AG09319 (cell line): ENCODE results near the gene ZNF385A.
A peak's percentile ranks its signal among the peaks of the same experiment; 100 is the strongest.

Experiments used
- DNase-seq: peaks from one replicate; pipeline ENCODE4 v3.0.0-alpha.2; 2010; ENCODE audit warnings: low read depth; ENCODE audit errors: extremely low read depth
- TF ChIP-seq, protein P1 (sequence below): IDR thresholded peaks from 2 replicates; pipeline ENCODE4 v1.5.1; 2011; ENCODE audit warnings: low read depth, mild to moderate bottlenecking, inconsistent platforms, low read length, moderate library complexity

The ZNF385A gene

DNA sequence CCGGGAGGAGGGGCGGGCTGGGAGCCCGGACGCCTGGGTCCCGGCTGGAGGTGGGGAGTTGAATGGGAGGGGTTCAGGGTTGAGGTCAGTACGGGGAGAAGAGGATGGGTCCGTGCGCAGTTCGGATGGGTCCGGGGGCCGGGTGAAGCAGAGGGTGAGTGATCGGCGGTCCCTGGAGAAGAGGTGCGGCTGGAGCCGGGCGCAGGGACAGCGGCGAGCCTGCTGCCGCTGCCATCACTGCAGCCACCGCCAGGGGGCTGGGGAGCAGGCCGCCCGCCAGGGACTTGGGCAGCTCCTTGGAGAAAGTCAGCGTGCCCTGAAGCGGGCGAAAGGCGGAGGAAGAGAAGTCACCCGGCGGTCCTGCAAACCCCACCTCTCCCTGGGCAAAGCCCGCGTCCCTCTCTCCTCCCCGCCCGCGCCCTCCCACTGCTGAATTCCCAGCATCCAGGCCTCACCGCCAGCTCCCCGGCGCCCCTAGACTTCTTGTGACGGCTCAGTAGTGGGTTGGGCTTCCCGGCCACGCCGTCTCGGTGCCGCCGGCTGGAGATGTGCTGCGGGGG is 14.3 kb downstream of the ZNF385A start:
- TF ChIP-seq, protein P1, sequence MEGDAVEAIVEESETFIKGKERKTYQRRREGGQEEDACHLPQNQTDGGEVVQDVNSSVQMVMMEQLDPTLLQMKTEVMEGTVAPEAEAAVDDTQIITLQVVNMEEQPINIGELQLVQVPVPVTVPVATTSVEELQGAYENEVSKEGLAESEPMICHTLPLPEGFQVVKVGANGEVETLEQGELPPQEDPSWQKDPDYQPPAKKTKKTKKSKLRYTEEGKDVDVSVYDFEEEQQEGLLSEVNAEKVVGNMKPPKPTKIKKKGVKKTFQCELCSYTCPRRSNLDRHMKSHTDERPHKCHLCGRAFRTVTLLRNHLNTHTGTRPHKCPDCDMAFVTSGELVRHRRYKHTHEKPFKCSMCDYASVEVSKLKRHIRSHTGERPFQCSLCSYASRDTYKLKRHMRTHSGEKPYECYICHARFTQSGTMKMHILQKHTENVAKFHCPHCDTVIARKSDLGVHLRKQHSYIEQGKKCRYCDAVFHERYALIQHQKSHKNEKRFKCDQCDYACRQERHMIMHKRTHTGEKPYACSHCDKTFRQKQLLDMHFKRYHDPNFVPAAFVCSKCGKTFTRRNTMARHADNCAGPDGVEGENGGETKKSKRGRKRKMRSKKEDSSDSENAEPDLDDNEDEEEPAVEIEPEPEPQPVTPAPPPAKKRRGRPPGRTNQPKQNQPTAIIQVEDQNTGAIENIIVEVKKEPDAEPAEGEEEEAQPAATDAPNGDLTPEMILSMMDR: peak; percentile 92
- DNase-seq: peak; percentile 69

DNA sequence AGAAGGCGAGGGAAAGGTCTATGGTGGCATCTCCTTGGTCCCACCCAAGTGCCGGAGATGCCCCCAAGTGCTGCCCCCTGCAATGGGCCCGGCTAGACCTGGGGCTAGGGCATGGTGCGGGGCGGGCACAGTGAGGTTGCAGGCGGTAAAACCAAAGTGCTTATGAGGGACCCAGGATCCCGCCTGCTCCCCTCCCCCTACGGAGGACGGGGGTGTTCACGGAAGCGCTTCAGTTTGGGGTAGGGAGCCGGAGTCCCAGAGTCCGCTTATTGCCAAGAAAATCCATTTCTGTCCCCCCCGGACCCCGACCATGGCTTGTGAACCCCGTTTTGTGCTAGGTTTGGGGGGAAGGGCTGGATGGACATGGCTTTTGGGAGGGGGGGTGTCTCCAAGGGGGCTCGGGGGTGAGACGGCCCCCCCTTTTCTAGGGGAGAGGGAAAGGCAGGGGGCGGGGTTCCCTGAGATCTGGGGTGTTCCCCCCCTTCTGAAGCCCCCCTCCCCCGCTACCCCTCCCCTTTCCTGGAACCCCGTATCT is 14.9 kb downstream of the ZNF385A start:
- no peak for DNase-seq
- TF ChIP-seq, protein P1: no peak; the same call in none of the 2 replicates

GRCh38 chr12:54368709-54369596 is 15.6 kb downstream of the ZNF385A start:
- TF ChIP-seq, protein P1: peak; percentile 93
- peak; percentile 70 for DNase-seq

- TF ChIP-seq, protein P1: no peak
- DNase-seq: no peak
Observed at GRCh38 chr12:54368025-54368708, 16.4 kb downstream of the ZNF385A start.

- TF ChIP-seq, protein P1: no peak
- DNase-seq: no peak
Observed at GRCh38 chr12:54364413-54364812, 20.1 kb downstream of the ZNF385A start, which contains the start of gene GPR84. Gene GPR84 (minus strand): TSS chr12:54364486. CDS start chr12:54363851, 635 bp downstream.

DNA sequence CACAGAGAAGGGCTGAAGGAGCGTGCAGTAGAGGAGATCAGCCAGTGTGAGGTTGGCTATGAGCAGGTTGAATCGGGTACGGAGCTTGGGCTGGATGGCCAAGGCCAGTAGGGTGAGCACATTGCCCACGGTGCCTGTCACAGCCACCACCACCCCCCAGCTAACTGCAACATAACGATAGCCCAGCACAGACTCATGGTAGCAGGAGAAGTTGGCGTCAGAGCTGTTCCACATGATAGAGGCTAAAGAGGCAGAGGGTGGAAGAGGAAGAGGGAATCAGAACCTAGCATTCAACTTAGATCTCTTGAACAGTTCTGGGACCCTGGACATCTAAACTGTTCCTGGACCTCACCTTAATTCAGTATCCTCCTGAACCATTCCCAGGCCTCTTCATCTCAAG is 20.9 kb downstream of the ZNF385A start:
- TF ChIP-seq, protein P1: no peak
- DNase-seq: no peak
